ENCODE data around the gene LRCH1. TPM values are rescaled to one million over a fixed set of nuclear protein-coding genes. Genes with fewer than 3 reads are reported as not detected.

LRCH1 gene
- total RNA-seq, 1 experiment from 2014 or later, result 10.5 TPM

DNA sequence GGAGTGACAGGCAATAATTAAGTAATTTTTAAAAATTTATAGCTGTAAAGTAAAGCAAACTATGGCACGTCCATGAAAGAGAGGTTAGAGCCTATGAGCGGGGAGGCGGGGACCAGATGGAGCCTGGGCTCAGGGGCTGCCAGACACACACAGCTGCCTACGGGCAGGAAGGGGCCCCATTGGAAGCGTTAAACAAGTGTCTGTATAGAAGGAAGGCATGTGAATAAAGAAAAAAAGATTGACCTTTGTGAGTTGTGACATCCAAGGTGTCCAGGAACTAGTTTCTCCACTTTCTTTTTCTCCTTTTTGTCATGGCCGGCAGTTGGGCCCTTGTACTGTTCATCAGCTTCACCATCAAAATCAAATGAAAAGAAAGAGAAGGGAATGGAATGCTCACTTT is 56.8 kb downstream of the LRCH1 start:
- POLR2A ChIA-PET (ENCODE audit: unreplicated experiment), result no interaction called here
- Histone ChIP-seq H3K36me3 (ENCODE audit: low read depth) (no peaks in the 10 kb centered on the region), H3K79me2 (ENCODE audit: low read depth) (peaks cover 22% of the 10 kb centered on the region), H3K4me3 (no peak overlapping the region), H2AFZ (no peak overlapping the region), H3F3A (ENCODE audit: insufficient read depth, low read depth) (no peaks in the 10 kb centered on the region), H3K4me1 (replicated peaks; ENCODE audit: insufficient read depth) (0 out of 2 replicates have a peak, but pooled peaks cover 6% of the 10 kb centered on the region), H3K9me2 (ENCODE audit: insufficient read depth) (no peaks in the 10 kb centered on the region), H3K9me3 (ENCODE audit: insufficient read depth, low read depth) (no peaks in the 10 kb centered on the region; the same call in 1 of the 2 replicates), H4K20me1 (ENCODE audit: insufficient read depth) (0 out of 2 replicates have a peak, but pooled peaks cover 5% of the 10 kb centered on the region), H3K27ac (no peak overlapping the region), H3K4me2 (no peak overlapping the region), H3K27me3 (ENCODE audit: insufficient read depth, low read depth) (no peaks in the 10 kb centered on the region)
- DNase-seq, result no peak
- TF ChIP-seq EZH2 (IDR thresholded peaks at IDR 0.05; ENCODE audit: low read depth), result no peak
- TF ChIP-seq, protein P1, sequence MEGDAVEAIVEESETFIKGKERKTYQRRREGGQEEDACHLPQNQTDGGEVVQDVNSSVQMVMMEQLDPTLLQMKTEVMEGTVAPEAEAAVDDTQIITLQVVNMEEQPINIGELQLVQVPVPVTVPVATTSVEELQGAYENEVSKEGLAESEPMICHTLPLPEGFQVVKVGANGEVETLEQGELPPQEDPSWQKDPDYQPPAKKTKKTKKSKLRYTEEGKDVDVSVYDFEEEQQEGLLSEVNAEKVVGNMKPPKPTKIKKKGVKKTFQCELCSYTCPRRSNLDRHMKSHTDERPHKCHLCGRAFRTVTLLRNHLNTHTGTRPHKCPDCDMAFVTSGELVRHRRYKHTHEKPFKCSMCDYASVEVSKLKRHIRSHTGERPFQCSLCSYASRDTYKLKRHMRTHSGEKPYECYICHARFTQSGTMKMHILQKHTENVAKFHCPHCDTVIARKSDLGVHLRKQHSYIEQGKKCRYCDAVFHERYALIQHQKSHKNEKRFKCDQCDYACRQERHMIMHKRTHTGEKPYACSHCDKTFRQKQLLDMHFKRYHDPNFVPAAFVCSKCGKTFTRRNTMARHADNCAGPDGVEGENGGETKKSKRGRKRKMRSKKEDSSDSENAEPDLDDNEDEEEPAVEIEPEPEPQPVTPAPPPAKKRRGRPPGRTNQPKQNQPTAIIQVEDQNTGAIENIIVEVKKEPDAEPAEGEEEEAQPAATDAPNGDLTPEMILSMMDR (conservative IDR thresholded peaks at IDR 0.05), result no peak
- CTCF ChIA-PET, result no interaction called here
- intact Hi-C loops (cut with micrococcal nuclease; ENCODE audit: unreplicated experiment), result no loop called here
- no TSS peak for BruUV-seq (replicated peaks)

GRCh38 chr13:46612267-46612666 is 59.3 kb downstream of the LRCH1 start:
- Histone ChIP-seq H3K4me1 (replicated peaks; ENCODE audit: insufficient read depth) (no peaks in the 10 kb centered on the region), H2AFZ (no peak overlapping the region), H3K4me2 (no peak overlapping the region), H3K9me2 (ENCODE audit: insufficient read depth) (no peaks in the 10 kb centered on the region), H3K4me3 (no peak overlapping the region), H3K36me3 (ENCODE audit: low read depth) (no peaks in the 10 kb centered on the region), H3K9me3 (ENCODE audit: insufficient read depth, low read depth) (no peaks in the 10 kb centered on the region; the same call in 1 of the 2 replicates), H3K27me3 (ENCODE audit: insufficient read depth, low read depth) (no peaks in the 10 kb centered on the region), H3F3A (ENCODE audit: insufficient read depth, low read depth) (no peaks in the 10 kb centered on the region), H4K20me1 (ENCODE audit: insufficient read depth) (peaks cover 5% of the 10 kb centered on the region; the same call in 1 of the 2 replicates), H3K79me2 (ENCODE audit: low read depth) (peaks cover 18% of the 10 kb centered on the region; the same call in 1 of the 2 replicates), H3K27ac (no peak overlapping the region)
- CTCF ChIA-PET, result no interaction called here
- no TSS peak for BruUV-seq (replicated peaks)
- no peak for DNase-seq
- TF ChIP-seq EZH2 (IDR thresholded peaks at IDR 0.05; ENCODE audit: low read depth), result no peak
- TF ChIP-seq, protein P1 (conservative IDR thresholded peaks at IDR 0.05), result no peak
- intact Hi-C loops (cut with micrococcal nuclease; ENCODE audit: unreplicated experiment), result no loop called here
- POLR2A ChIA-PET (ENCODE audit: unreplicated experiment), result no interaction called here

DNA sequence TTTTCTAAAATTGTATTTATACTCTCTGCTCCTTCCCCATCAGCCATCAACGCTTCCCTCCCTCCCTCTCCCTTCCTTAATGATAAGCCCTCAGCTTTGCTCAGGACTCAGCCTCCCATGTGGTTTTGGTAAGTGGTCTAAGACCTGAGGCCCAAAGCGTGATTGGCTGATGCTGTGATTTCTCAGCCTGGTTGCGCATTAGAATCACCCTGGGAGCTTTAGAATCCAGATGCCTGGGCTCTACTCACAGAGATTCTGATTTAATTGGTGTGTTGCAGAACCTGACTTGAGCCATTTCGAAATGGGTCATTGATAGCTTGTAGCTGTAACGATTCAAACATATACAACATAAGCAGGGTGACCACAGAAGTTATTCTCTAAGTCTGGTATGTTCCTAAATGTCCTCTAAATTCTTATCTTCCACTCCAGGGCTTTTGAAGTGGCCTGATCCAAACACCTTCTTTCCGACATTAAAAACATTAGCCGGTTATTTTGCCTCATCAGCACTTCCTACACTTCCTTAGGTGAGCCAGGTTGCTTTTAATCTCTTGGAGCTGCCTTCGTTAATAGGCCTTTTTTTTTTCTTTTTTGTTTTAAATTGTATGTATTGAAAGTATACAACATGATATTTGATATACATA is 60.6 kb downstream of the LRCH1 start:
- H4K20me1 ChIP-seq (ENCODE audit: insufficient read depth), result peaks cover 5% of the 10 kb centered on the region; the same call in 1 of the 2 replicates
- H3K9me3 ChIP-seq (ENCODE audit: insufficient read depth, low read depth), result no peaks in the 10 kb centered on the region; the same call in 1 of the 2 replicates
- no peak overlapping the region for H2AFZ ChIP-seq
- no peaks in the 10 kb centered on the region for H3K9me2 ChIP-seq (ENCODE audit: insufficient read depth)
- ChIA-PET POLR2A (ENCODE audit: unreplicated experiment) (no interaction called here), CTCF (interaction anchor here (0.7 kb wide), 1 partner anchor 25 kb away, joined by 3 read pairs; no protein-coding TSS in a partner anchor)
- H3F3A ChIP-seq (ENCODE audit: insufficient read depth, low read depth), result no peaks in the 10 kb centered on the region
- TF ChIP-seq, protein P1 (conservative IDR thresholded peaks at IDR 0.05), result no peak
- TF ChIP-seq EZH2 (IDR thresholded peaks at IDR 0.05; ENCODE audit: low read depth), result no peak
- H3K4me1 ChIP-seq (replicated peaks; ENCODE audit: insufficient read depth), result no peaks in the 10 kb centered on the region
- intact Hi-C loops (cut with micrococcal nuclease; ENCODE audit: unreplicated experiment), result no loop called here
- H3K36me3 ChIP-seq (ENCODE audit: low read depth), result no peaks in the 10 kb centered on the region
- H3K79me2 ChIP-seq (ENCODE audit: low read depth), result peaks cover 18% of the 10 kb centered on the region; the same call in 1 of the 2 replicates
- no peak for DNase-seq
- no peak overlapping the region for H3K4me3 ChIP-seq
- no peaks in the 10 kb centered on the region for H3K27me3 ChIP-seq (ENCODE audit: insufficient read depth, low read depth)
- H3K27ac ChIP-seq, result no peak overlapping the region
- BruUV-seq (replicated peaks), result no TSS peak
- no peak overlapping the region for H3K4me2 ChIP-seq

All from PC-9 (cell line).